ENCODE data around the gene PIK3CD. TPM values are rescaled to one million over a fixed set of nuclear protein-coding genes. Genes with fewer than 3 reads are reported as not detected.

Gene PIK3CD
- total and polyA plus RNA-seq, 10 of the 15 experiments (the other 5 are each of a cell fraction or from before 2014, with no cell fraction given): 7.0 to 101 (median 51.1) TPM

- TF ChIP-seq ZNF687 (IDR thresholded peaks at IDR 0.05): 0 out of 2 replicates have a peak, but pooled peaks have one; percentile 43
- TF ChIP-seq ATF3 (IDR thresholded peaks at IDR 0.05; ENCODE audit: borderline replicate concordance, extremely low read depth, low read depth, low read length): no peak
- TF ChIP-seq MXI1 (IDR thresholded peaks at IDR 0.05; ENCODE audit: low read depth, low read length): peak; percentile 58; the same call in 1 of the 2 replicates
- 0 out of 2 replicates have a peak, but pooled peaks have one; percentile 33 for TF ChIP-seq BCLAF1 (IDR thresholded peaks at IDR 0.05)
- no peak for TF ChIP-seq CEBPZ (IDR thresholded peaks at IDR 0.05; ENCODE audit: low read depth, low read length)
- TF ChIP-seq GATAD2B (conservative IDR thresholded peaks at IDR 0.05; ENCODE audit: low read depth): peak; percentile 78
- no peak for TF ChIP-seq RUNX3 (IDR thresholded peaks at IDR 0.05; ENCODE audit: low read length)
- TF ChIP-seq BCL3 (IDR thresholded peaks at IDR 0.05; ENCODE audit: borderline replicate concordance, insufficient read depth, low read depth, low read length, poor library complexity, severe bottlenecking): peak; percentile 53
- 0 out of 2 replicates have a peak, but pooled peaks have one; percentile 71 for TF ChIP-seq RB1 (IDR thresholded peaks at IDR 0.05; ENCODE audit: borderline replicate concordance)
Measured at GRCh38 chr1:9651565-9652378, at the start of gene PIK3CD (continued).
